SK-N-MC (cell line): ENCODE data around the gene TAF6.

ENCODE experiments used
- EZH2 ChIP-seq: fragments of 200-600 bp; sonication (generic); IDR thresholded peaks from one replicate; pipeline ENCODE4 v1.6.1; 2017; ENCODE audit warnings: antibody characterized with exemption
- POLR2AphosphoS5 ChIP-seq: IDR thresholded peaks from 2 replicates; pipeline ENCODE4 v1.6.1; 2012; ENCODE audit warnings: mild to moderate bottlenecking, low read depth, low read length, borderline replicate concordance

- TF ChIP-seq EZH2 (no peak), POLR2AphosphoS5 (peak; percentile 27; the same call in 1 of the 2 replicates)
Observed at GRCh38 chr7:100152937-100153666, 33.9 kb upstream of the TAF6 start.
